ENCODE data around the gene GSG1L.

Gene GSG1L

DNA sequence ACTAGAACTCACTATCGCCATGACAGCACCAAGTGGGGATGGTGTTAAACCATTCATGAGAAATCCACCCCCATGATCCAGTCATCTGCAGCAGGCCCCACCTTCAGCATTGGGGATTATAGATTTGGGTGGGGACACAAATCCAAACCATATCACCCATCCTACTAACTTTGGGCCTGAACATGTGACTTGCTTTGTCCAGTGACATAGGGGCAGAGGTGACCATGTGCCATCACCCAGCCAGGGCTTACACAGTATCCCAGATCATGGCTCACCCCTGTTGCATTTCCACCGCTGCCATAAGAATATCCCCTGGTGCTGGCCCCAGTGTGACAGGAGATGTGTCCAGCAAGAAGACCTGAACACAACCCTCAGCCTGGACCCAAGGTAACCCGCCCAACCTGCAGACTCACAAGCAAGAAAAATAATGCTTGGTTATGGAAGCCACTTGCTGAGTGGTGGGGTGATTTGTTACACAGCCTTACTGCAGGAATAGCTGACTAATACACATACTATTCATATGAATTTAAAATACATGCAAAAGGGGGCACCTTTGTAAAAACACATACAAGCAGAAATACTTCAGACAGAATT, 130.9 kb downstream of the GSG1L start:
- H3K36me3 ChIP-seq (ENCODE audit: insufficient read depth), result no peaks in the 10 kb centered on the region
- H2AFZ ChIP-seq (ENCODE audit: low read depth), result no peak overlapping the region
- no peak overlapping the region for H3K27ac ChIP-seq
- no peaks in the 10 kb centered on the region for H3K4me1 ChIP-seq (ENCODE audit: low read depth, poor library complexity, severe bottlenecking)
- H3K9ac ChIP-seq, result no peak overlapping the region
- no peak overlapping the region for H3K4me3 ChIP-seq (IDR thresholded peaks at IDR 0.05; ENCODE audit: insufficient read depth, low read depth, low read length)
- H3K79me2 ChIP-seq (ENCODE audit: insufficient read depth, low read depth), result no peaks in the 10 kb centered on the region
- H3K4me2 ChIP-seq, result no peak overlapping the region
- no peaks in the 10 kb centered on the region for H3K27me3 ChIP-seq (ENCODE audit: insufficient read depth, low read depth)
- no peaks in the 10 kb centered on the region for H4K20me1 ChIP-seq (ENCODE audit: insufficient read depth)
- TF ChIP-seq, protein P1, sequence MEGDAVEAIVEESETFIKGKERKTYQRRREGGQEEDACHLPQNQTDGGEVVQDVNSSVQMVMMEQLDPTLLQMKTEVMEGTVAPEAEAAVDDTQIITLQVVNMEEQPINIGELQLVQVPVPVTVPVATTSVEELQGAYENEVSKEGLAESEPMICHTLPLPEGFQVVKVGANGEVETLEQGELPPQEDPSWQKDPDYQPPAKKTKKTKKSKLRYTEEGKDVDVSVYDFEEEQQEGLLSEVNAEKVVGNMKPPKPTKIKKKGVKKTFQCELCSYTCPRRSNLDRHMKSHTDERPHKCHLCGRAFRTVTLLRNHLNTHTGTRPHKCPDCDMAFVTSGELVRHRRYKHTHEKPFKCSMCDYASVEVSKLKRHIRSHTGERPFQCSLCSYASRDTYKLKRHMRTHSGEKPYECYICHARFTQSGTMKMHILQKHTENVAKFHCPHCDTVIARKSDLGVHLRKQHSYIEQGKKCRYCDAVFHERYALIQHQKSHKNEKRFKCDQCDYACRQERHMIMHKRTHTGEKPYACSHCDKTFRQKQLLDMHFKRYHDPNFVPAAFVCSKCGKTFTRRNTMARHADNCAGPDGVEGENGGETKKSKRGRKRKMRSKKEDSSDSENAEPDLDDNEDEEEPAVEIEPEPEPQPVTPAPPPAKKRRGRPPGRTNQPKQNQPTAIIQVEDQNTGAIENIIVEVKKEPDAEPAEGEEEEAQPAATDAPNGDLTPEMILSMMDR (conservative IDR thresholded peaks at IDR 0.05; ENCODE audit: low read depth, low read length), result no peak

DNA sequence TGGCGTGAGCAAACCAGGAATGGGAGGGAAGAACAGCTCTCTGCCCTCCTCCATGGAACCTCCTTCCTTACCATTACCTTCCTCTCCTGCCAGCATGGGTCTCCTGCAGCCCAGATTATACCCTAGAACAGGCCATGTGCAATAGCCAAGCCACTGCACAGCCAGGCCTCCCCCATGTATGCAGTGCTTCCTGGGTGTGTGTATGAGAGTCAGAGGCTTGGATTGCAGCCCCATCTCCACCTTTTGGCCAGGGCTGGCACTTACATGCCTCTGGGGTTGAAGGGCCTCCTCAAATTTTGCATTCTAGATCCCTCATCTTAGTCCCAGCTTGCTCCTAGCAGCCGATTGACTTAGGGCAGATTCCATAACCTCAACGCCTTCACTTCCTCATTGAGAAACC, 133.7 kb downstream of the GSG1L start:
- TF ChIP-seq, protein P1 (conservative IDR thresholded peaks at IDR 0.05; ENCODE audit: low read depth, low read length), result no peak
- no peaks in the 10 kb centered on the region for H3K36me3 ChIP-seq (ENCODE audit: insufficient read depth)
- H3K4me2 ChIP-seq, result no peak overlapping the region
- H3K27me3 ChIP-seq (ENCODE audit: insufficient read depth, low read depth), result no peaks in the 10 kb centered on the region
- H3K79me2 ChIP-seq (ENCODE audit: insufficient read depth, low read depth), result no peaks in the 10 kb centered on the region
- no peaks in the 10 kb centered on the region for H3K4me1 ChIP-seq (ENCODE audit: low read depth, poor library complexity, severe bottlenecking)
- H4K20me1 ChIP-seq (ENCODE audit: insufficient read depth), result no peaks in the 10 kb centered on the region
- no peak overlapping the region for H3K4me3 ChIP-seq (IDR thresholded peaks at IDR 0.05; ENCODE audit: insufficient read depth, low read depth, low read length)
- H3K9ac ChIP-seq, result no peak overlapping the region
- no peak overlapping the region for H2AFZ ChIP-seq (ENCODE audit: low read depth)
- H3K27ac ChIP-seq, result no peak overlapping the region

DNA sequence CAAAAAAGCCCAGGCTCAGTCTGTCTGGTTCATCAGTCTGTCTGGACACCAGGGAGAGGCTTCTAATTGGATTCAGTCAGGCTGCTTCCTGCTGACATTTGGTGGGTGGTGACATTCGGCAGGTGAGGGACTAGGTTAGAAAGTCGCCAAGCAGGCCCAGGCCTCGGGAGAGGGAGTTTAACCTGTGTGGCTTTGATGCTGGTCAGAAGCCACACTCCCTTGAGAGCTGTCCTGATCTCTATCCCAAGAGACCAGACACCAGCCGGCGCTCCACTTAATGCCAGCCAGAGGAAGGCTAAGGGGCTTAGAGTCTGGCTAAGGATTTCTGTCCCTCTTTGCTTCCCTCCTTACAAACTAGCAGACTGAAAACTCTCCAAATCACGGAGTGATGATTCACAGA, 135.0 kb downstream of the GSG1L start:
- Histone ChIP-seq H4K20me1 (ENCODE audit: insufficient read depth) (no peaks in the 10 kb centered on the region), H3K4me2 (no peak overlapping the region), H3K79me2 (ENCODE audit: insufficient read depth, low read depth) (no peaks in the 10 kb centered on the region)

DNA sequence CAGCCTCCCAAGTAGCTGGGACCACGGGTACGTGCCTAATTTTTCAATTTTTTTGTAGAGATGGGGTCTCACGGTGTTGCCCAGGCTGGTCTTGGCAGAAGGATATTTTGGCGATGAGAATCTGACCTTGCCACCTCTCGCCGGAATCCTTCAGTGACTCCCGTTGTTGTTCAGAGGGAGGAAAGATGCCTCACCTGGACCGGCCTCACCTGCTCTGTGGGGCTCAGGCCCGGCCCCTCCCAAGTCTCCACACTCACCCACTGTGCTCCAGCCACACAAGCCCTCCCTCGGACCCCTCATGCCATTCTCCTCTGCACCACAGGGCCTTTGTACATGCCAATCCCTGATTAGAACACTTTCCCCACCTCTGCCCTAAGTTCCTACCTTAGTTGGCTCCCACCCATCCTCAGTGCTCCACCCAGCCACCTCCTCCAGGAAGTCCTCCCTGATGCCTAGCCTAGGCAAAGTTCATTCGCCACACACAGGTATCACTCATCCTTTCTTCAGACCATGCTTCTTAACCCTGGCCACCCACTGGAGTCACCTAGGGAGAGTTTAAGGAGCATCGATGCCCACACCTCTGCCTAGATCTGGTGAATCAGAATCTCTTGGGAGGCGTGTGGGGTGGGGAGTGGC, 136.1 kb downstream of the GSG1L start:
- TF ChIP-seq, protein P1 (conservative IDR thresholded peaks at IDR 0.05; ENCODE audit: low read depth, low read length), result no peak
- Histone ChIP-seq H3K4me2 (no peak overlapping the region), H3K9ac (no peak overlapping the region), H3K27ac (no peak overlapping the region), H3K36me3 (ENCODE audit: insufficient read depth) (no peaks in the 10 kb centered on the region), H3K4me1 (ENCODE audit: low read depth, poor library complexity, severe bottlenecking) (no peaks in the 10 kb centered on the region), H3K79me2 (ENCODE audit: insufficient read depth, low read depth) (no peaks in the 10 kb centered on the region), H3K27me3 (ENCODE audit: insufficient read depth, low read depth) (no peaks in the 10 kb centered on the region), H2AFZ (ENCODE audit: low read depth) (no peak overlapping the region), H4K20me1 (ENCODE audit: insufficient read depth) (no peaks in the 10 kb centered on the region), H3K4me3 (IDR thresholded peaks at IDR 0.05; ENCODE audit: insufficient read depth, low read depth, low read length) (no peak overlapping the region)

More for the DNA sequence above, 135.0 kb downstream of the GSG1L start:
- no peak overlapping the region for H3K9ac ChIP-seq
- no peaks in the 10 kb centered on the region for H3K4me1 ChIP-seq (ENCODE audit: low read depth, poor library complexity, severe bottlenecking)
- TF ChIP-seq, protein P1 (conservative IDR thresholded peaks at IDR 0.05; ENCODE audit: low read depth, low read length), result no peak
- H3K36me3 ChIP-seq (ENCODE audit: insufficient read depth), result no peaks in the 10 kb centered on the region
- H3K27ac ChIP-seq, result no peak overlapping the region
- H3K4me3 ChIP-seq (IDR thresholded peaks at IDR 0.05; ENCODE audit: insufficient read depth, low read depth, low read length), result no peak overlapping the region
- H3K27me3 ChIP-seq (ENCODE audit: insufficient read depth, low read depth), result no peaks in the 10 kb centered on the region
- H2AFZ ChIP-seq (ENCODE audit: low read depth), result no peak overlapping the region
